GM21619 (cell line): ENCODE results near the gene SYNGR4.

ENCODE experiments used
- ATAC-seq: cut with Tn5 transposase; IDR thresholded peaks from one replicate; pipeline ENCODE4 v1.9.1; 2021; ENCODE audit not compliant: unreplicated experiment

SYNGR4 gene

DNA sequence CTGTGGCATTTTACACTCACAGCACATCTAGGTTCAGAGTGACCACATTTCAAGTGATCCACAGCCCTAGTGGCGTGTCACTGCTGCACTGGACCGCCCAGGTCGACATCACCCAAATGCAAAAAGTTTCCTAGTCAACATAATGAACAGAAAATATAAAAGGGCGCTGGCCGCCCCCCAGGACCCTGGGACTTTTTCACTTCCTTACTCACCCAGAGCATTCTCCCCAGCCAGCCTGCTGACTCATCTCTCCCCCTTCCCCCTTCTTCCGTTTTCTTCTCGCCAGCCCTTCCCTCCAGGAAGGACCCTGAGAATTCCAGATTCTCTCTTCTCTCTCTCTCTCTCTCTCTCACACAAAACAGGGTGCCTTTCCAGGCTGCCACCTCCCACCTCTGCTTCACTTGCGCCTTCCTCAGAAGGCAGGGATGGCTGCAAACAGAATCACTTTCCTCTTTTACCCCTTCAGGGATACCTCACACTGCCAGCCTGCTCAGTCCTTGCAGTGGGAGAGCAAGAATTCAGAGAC lies 60.6 kb downstream of the SYNGR4 start:
- ATAC-seq: no peak
